HUES6 (cell line): ENCODE data around the gene TMED9.

Experiments used
- H3K27ac ChIP-seq: 2 replicates; pipeline ENCODE4 v1.7.0; 2013; ENCODE audit warnings: low read depth, mild to moderate bottlenecking, low read length, inconsistent platforms
- H3K27me3 ChIP-seq: 2 replicates; pipeline ENCODE4 v1.6.1; 2013; ENCODE audit warnings: low read length; ENCODE audit not compliant: control insufficient read depth, insufficient read depth
- H3K36me3 ChIP-seq: 2 replicates; pipeline ENCODE4 v1.6.1; 2013; ENCODE audit warnings: low read length; ENCODE audit not compliant: control insufficient read depth, insufficient read depth
- H3K4me1 ChIP-seq: 2 replicates; pipeline ENCODE4 v1.6.1; 2013; ENCODE audit warnings: low read length; ENCODE audit not compliant: control insufficient read depth, insufficient read depth
- H3K4me3 ChIP-seq: 2 replicates; pipeline ENCODE4 v1.5.1; 2013; ENCODE audit warnings: low read depth, low read length
- H3K9ac ChIP-seq: one replicate; pipeline ENCODE4 v1.6.1; 2013; ENCODE audit warnings: mild to moderate bottlenecking, low read length
- H3K9me3 ChIP-seq: 2 replicates; pipeline ENCODE4 v1.6.1; 2013; ENCODE audit warnings: low read depth, low read length; ENCODE audit not compliant: control insufficient read depth, insufficient read depth

TMED9 gene

GRCh38 chr5:177599731-177600507 is 7.9 kb downstream of the TMED9 start, which contains the start of gene B4GALT7:
B4GALT7 (plus strand) TSS chr5:177600132; CDS start chr5:177600211, 79 bp downstream.
- Histone ChIP-seq H3K27me3 (peaks cover 17% of the 10 kb centered on the region), H3K36me3 (peaks cover 21% of the 10 kb centered on the region), H3K4me3 (peak within 1 kb of the TSS; percentile 96), H3K27ac (no peak within 1 kb of the TSS), H3K9me3 (no peaks in the 10 kb centered on the region), H3K9ac (peak within 1 kb of the TSS; percentile 77), H3K4me1 (peaks cover 4% of the 10 kb centered on the region)

GRCh38 chr5:177600508-177601018 is 8.6 kb downstream of the TMED9 start:
- H3K36me3 ChIP-seq: peaks cover 14% of the 10 kb centered on the region
- peak overlapping the region; percentile 96 for H3K4me3 ChIP-seq
- H3K9me3 ChIP-seq: no peaks in the 10 kb centered on the region
- peaks cover 4% of the 10 kb centered on the region for H3K4me1 ChIP-seq
- peak overlapping the region; percentile 77 for H3K9ac ChIP-seq
- H3K27ac ChIP-seq: no peak overlapping the region
- H3K27me3 ChIP-seq: peaks cover 17% of the 10 kb centered on the region

GRCh38 chr5:177601126-177601525 is 9.1 kb downstream of the TMED9 start:
- H3K27me3 ChIP-seq: peaks cover 17% of the 10 kb centered on the region
- H3K9me3 ChIP-seq: no peaks in the 10 kb centered on the region
- peaks cover 10% of the 10 kb centered on the region for H3K36me3 ChIP-seq
- no peak overlapping the region for H3K27ac ChIP-seq
- H3K4me3 ChIP-seq: peak overlapping the region; percentile 96
- H3K9ac ChIP-seq: peak overlapping the region; percentile 77
- peaks cover 4% of the 10 kb centered on the region for H3K4me1 ChIP-seq

- Histone ChIP-seq H3K27ac (no peak overlapping the region), H3K9ac (no peak overlapping the region), H3K36me3 (peaks cover 5% of the 10 kb centered on the region; the same call in 1 of the 2 replicates), H3K27me3 (peaks cover 17% of the 10 kb centered on the region), H3K4me1 (peaks cover 4% of the 10 kb centered on the region), H3K4me3 (no peak overlapping the region), H3K9me3 (no peaks in the 10 kb centered on the region)
Measured at GRCh38 chr5:177601577-177602457, 9.8 kb downstream of the TMED9 start.

GRCh38 chr5:177602458-177602830 is 10.4 kb downstream of the TMED9 start:
- peaks cover 3% of the 10 kb centered on the region; the same call in 1 of the 2 replicates for H3K36me3 ChIP-seq
- no peak overlapping the region for H3K9ac ChIP-seq
- H3K27ac ChIP-seq: no peak overlapping the region
- H3K9me3 ChIP-seq: no peaks in the 10 kb centered on the region
- peaks cover 9% of the 10 kb centered on the region for H3K4me1 ChIP-seq
- no peak overlapping the region for H3K4me3 ChIP-seq
- H3K27me3 ChIP-seq: peaks cover 17% of the 10 kb centered on the region

GRCh38 chr5:177603631-177604030 is 11.6 kb downstream of the TMED9 start:
- peaks cover 19% of the 10 kb centered on the region for H3K4me1 ChIP-seq
- no peak overlapping the region for H3K9ac ChIP-seq
- H3K4me3 ChIP-seq: no peak overlapping the region
- peaks cover 3% of the 10 kb centered on the region; the same call in 1 of the 2 replicates for H3K36me3 ChIP-seq
- peaks cover 13% of the 10 kb centered on the region for H3K27me3 ChIP-seq
- no peak overlapping the region for H3K27ac ChIP-seq
- H3K9me3 ChIP-seq: no peaks in the 10 kb centered on the region

- no peak overlapping the region for H3K27ac ChIP-seq
- no peak overlapping the region for H3K4me3 ChIP-seq
- H3K27me3 ChIP-seq: peaks cover 9% of the 10 kb centered on the region
- peaks cover 3% of the 10 kb centered on the region; the same call in 1 of the 2 replicates for H3K36me3 ChIP-seq
- H3K9ac ChIP-seq: no peak overlapping the region
- H3K4me1 ChIP-seq: peaks cover 19% of the 10 kb centered on the region
- no peaks in the 10 kb centered on the region for H3K9me3 ChIP-seq
Measured at GRCh38 chr5:177604116-177604521, 12.1 kb downstream of the TMED9 start.

- H3K4me1 ChIP-seq: peaks cover 19% of the 10 kb centered on the region
- H3K9me3 ChIP-seq: no peaks in the 10 kb centered on the region
- H3K27ac ChIP-seq: no peak overlapping the region
- H3K36me3 ChIP-seq: peaks cover 8% of the 10 kb centered on the region
- H3K4me3 ChIP-seq: no peak overlapping the region
- H3K9ac ChIP-seq: no peak overlapping the region
- peaks cover 9% of the 10 kb centered on the region for H3K27me3 ChIP-seq
Measured at GRCh38 chr5:177604656-177605055, 12.7 kb downstream of the TMED9 start.

- Histone ChIP-seq H3K36me3 (peaks cover 11% of the 10 kb centered on the region), H3K9ac (no peak overlapping the region), H3K9me3 (no peaks in the 10 kb centered on the region), H3K4me3 (no peak overlapping the region), H3K27ac (no peak overlapping the region), H3K27me3 (peaks cover 9% of the 10 kb centered on the region), H3K4me1 (peaks cover 19% of the 10 kb centered on the region)
Measured at GRCh38 chr5:177605078-177605477, 13.1 kb downstream of the TMED9 start.

GRCh38 chr5:177605667-177606066 is 13.7 kb downstream of the TMED9 start:
- H3K4me3 ChIP-seq: no peak overlapping the region
- peaks cover 5% of the 10 kb centered on the region for H3K27me3 ChIP-seq
- peaks cover 17% of the 10 kb centered on the region for H3K4me1 ChIP-seq
- H3K36me3 ChIP-seq: peaks cover 11% of the 10 kb centered on the region
- no peak overlapping the region for H3K9ac ChIP-seq
- H3K27ac ChIP-seq: no peak overlapping the region
- H3K9me3 ChIP-seq: no peaks in the 10 kb centered on the region
